GM21390 (cell line): ENCODE measurements around the gene KCNH6.
A peak's percentile ranks its signal among the peaks of the same experiment; 100 is the strongest.

Experiments
- ATAC-seq: cut with Tn5 transposase; IDR thresholded peaks from one replicate; pipeline ENCODE4 v1.9.1; 2021; ENCODE audit not compliant: unreplicated experiment

The KCNH6 gene

DNA sequence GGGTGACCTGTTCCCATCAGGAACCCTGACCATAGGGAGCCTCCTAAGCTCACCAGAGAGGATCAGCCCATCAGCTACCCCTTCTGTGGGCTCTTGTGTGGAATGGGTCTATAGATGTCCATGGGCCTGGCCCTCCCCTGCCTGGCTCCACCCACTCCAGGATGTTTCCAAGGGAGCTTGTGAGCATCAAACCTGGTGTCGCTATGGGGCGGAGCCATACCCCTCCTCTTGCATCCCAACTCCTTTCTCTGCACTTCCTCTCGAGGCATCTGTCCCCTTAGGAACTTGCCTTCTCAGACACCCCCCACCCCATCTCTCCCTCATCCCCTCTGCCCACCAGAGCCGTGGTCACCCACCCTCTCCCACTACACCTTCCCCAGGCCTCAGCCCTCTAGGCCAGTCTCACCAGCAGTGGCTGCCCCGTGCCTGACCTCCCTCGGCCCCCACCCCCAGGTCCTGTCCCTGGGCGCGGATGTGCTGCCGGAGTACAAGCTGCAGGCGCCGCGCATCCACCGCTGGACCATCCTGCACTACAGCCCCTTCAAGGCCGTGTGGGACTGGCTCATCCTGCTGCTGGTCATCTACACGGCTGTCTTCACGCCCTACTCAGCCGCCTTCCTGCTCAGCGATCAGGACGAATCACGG is 10.4 kb downstream of the KCNH6 start:
- ATAC-seq: no peak

DNA sequence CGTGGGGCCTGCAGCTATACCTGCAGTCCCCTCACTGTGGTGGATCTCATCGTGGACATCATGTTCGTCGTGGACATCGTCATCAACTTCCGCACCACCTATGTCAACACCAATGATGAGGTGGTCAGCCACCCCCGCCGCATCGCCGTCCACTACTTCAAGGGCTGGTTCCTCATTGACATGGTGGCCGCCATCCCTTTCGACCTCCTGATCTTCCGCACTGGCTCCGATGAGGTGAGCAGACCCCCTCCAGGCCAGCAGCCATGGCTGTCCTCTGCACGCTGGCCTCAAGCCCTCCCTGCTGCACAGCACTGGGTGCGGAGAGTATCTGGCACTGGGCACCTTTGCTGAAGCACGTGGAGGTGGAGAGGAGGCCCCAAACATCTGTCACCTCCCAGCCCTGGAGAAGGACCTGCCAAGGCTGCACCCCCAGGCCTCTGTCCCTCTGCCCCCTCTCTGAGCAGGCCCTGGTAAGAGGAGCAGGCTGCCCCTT is 11.0 kb downstream of the KCNH6 start:
- no peak for ATAC-seq

DNA sequence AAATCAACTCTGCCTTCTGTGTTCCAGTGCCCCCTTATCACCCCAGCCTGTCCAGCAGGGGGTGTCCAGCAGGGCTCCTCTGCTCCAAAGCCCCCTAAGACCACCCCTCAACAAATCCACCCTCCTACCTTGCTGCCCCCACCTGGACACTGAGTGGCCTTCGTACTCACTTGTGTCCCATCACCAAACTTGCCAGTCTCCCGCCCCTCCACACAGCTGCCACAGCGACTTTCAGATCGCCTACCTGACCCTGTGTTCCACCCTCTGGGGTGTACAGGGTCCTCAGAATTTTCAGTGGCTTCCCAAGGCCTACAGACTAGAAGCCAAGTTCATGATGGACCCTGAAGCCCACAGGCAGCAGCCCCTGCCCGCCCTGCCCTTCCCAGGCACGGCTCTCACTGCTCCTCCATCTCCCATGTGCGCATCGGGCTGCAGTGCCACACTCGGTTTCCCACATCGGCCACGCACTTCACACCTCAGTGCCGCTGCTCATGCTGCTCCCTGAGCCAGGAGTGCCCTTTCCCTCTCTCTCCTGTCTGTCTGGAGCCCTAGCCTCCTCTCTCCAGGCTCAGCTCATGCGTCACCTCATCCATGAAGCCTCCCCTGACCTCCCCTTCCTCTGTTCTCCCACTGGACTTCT is 11.8 kb downstream of the KCNH6 start:
- ATAC-seq: no peak

DNA sequence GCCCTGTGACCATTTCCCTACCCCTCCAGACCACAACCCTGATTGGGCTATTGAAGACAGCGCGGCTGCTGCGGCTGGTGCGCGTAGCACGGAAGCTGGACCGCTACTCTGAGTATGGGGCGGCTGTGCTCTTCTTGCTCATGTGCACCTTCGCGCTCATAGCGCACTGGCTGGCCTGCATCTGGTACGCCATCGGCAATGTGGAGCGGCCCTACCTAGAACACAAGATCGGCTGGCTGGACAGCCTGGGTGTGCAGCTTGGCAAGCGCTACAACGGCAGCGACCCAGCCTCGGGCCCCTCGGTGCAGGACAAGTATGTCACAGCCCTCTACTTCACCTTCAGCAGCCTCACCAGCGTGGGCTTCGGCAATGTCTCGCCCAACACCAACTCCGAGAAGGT is 12.5 kb downstream of the KCNH6 start:
- no peak for ATAC-seq

DNA sequence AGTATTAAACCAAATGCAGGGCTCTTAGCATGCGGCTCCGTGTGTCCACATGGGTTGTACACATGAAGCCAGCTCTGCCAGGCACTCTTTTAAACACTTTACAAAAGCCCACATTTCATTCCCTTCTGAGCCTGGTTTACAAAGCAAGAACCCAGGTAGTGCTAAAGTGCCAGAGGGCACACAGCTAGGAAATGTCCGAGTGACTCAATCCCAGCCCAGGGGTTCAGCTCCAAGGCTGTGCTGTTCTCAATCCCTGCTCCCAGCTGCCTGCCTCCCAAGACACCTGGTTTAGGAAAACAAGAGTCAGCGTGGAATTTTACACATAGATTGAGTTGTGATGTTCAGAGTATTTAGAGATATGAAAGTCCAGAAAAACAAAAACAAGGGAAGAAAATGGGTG is 13.8 kb downstream of the KCNH6 start:
- ATAC-seq: no peak

DNA sequence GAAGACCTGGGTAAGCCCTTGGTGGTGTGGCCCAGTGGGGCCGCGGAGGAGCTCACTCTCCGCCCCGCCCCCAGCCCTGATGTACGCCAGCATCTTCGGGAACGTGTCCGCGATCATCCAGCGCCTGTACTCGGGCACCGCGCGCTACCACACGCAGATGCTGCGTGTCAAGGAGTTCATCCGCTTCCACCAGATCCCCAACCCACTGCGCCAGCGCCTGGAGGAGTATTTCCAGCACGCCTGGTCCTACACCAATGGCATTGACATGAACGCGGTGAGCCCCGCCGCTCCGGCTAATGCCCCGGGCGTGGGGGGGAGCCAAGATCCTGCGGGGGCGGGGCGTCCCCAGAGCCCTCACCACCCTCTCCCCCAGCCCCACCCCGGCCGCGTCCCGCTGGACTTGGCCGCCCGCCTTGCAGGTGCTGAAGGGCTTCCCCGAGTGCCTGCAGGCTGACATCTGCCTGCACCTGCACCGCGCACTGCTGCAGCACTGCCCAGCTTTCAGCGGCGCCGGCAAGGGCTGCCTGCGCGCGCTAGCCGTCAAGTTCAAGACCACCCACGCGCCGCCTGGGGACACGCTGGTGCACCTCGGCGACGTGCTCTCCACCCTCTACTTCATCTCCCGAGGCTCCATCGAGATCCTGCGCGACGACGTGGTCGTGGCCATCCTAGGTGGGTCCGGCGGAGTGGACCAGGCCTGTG is 15.0 kb downstream of the KCNH6 start:
- no peak for ATAC-seq

DNA sequence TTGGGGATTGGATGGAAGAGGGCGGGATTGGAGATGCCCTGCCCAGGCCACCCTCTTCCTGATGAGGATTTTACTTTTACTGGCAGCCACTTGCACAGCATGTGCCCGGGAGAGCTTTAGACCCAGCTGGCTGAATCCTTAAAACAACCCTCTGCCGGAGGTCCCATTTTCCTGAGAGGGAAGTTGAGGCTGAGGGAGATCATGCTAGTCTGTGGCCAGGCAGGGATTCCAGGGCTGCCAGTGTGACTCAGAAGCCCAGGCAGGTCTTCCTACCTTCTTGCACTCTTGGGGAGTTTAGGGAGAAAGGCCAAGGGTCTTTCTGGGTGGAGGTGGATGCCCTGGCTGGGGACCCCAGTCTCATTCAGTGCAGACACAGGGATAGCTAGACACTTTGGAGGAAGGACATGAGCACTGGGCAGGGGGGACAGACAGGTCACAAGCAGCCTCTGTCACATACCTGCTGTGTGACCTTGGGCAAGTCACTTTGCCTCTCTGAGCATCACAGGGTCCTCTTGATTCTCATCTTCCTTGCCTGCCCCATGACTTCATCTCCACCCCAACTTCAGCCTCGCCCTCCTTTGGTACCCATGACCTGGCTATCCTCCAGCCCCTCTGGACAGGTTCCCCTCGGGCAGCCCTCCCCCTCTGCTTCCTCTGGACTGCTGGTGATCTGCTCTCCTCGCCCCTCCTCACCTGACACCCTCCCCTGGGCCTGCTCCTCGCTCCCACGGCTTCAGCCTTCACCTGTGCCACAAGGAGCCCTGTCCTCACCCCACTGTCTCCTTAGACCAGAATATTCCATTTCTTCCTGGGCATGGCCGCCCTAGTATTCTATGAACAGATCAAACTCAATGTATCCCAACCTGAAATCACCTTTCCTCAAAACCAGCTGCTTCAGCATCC is 15.8 kb downstream of the KCNH6 start:
- no peak for ATAC-seq

DNA sequence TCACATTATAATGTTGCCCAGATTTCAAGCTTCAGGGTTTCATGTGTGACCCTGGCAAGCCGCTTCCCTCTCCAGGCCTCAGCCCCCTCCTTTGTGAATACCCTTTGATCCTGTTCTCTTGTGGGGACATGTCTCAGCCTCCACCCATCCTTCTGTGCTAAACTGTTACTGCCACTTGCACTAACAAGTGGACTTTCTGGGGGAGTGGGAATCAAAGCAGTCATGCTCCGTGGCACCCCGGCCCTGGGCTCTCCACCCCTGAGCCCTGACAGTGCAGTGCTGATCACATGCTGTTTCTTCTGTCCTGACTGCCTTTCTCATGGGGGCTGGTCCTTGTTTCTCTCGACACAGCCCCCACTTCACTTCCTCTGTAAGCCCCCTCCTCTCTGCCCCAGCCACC is 17.4 kb downstream of the KCNH6 start:
- no peak for ATAC-seq

DNA sequence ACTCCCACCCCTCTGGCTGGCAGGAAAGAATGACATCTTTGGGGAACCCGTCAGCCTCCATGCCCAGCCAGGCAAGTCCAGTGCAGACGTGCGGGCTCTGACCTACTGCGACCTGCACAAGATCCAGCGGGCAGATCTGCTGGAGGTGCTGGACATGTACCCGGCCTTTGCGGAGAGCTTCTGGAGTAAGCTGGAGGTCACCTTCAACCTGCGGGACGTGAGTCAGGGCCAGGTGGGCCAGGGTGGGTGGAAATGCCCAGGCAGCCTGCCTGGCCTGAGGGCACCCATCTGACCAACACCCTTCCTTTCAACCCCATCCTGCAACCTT is 19.0 kb downstream of the KCNH6 start:
- no peak for ATAC-seq

DNA sequence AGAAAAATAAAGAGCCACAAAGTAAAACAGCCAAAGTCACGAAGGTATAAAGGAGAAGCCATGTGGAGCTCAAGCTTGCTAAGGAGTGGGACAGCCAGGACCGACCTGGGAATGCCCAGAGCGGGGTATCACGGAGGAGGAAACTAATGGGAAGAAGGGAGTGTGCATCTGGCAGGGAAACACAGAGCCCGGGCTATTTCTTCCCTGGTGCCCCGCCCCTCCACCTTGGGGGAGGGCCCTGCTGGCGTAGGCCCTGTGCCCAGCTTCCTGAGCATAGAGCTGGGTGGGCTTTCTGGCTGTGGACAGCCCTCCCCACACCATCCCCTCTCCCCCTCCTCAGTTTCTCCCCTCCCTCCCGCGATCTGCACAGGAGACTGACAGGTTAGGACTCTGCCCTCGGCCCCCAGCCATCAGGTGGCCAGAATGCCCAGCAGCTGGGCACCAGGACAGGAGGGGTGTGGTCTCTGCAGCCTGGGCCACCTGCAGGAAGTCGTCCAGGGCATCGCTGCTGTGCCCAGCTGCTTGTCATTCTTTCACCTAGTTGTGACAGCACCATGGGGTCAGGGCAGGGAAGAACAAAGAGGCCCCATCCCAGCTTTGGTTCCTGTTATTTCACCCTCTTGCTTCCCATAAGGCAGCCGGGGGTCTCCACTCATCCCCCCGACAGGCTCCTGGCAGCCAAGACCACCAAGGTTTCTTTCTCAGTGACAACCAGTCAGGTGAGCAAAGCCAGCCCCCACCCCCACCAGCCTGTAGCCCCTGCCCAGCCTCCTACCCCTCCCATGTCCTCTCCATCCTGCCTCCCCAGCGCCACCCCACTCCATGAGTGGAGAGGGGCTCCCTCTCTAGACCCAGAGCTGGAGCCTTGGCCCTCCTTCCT is 20.0 kb downstream of the KCNH6 start:
- ATAC-seq: no peak

DNA sequence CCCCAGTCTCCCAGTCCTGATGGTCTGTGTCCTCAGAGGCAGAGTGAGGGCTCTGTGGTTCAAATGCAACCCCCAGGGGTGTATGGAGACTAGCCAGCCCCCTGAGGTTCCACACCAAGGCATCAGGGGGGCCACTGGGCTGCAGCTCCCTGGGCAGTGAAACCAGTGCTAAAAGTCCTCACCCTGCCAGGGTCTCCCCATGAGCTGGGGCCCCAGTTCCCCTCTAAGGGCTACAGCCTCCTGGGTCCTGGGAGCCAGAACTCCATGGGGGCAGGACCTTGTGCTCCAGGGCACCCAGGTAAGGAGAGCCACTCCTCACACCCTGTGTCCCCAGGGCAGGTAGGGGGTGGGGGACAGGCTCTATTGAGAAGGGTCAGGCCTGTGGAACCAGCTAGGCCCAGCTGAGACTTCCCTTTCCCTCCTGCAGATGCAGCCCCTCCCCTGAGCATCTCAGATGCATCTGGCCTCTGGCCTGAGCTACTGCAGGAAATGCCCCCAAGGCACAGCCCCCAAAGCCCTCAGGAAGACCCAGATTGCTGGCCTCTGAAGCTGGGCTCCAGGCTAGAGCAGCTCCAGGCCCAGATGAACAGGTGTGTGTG is 20.8 kb downstream of the KCNH6 start:
- no peak for ATAC-seq

DNA sequence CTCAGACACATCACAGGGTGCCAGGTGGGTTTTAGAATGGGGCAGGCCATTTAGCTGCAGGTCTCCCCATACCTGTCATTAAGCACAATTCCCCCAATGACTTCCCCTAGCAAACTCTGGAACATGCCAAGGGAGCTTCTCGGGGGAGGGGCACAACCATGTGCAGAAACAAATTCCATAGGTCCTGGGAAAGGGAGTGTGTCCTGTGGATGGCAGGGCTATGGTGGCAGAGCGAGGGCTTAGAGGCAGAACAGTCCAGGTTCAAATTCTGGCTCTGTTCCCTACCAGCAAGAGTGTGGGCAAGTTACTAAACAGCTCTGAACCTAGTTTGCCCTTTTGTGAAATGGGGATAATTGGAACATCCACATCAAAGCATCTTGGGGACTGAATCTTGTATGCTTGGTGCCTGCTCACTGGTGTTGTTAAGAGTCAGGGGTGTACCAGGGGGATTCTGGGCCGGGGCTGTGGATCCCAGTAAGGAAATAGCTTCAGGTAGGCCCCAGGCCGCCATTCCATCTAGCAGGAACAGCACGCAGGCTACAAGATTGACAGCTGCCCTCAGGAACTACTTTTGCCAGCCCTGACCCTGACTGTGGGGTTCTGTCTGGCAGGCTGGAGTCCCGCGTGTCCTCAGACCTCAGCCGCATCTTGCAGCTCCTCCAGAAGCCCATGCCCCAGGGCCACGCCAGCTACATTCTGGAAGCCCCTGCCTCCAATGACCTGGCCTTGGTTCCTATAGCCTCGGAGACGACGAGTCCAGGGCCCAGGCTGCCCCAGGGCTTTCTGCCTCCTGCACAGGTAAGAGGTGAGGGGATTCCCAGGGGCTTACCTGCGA is 21.5 kb downstream of the KCNH6 start:
- no peak for ATAC-seq

DNA sequence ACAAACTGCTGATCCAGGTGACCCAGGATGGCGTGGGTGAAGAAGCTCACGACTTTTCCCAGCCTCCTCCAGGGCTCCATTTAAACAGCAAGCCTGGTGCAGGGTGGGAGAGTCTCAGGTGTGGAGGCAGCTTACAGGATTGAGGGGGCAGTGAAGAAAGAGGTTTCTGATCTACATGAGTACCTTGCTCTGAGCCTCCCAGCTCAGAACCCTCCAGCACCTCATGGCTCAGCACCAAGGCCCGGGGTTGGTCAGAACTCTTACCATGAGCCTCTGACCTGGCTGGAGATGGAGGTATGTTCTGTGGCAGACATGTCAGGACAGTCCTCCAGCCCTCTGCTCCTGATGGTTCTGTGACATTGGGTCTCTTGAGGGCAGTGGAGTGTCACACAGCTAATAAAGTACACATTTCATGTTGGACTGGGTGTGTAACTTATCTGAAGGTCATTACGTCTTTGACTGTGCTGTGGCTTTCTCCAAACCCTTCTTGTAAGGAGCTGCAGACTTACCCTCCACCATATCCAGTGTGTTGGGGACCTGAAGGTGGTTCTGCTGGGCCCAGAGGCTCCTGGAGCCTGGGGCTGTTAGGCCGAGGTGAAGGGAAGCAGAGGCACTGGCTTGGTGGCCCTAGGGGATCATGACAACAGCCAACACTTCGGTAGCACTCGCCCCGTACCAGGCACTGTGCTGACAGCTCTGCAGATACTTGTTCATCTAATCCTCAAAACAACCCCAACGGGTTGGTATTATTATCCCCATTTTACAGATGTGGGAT is 23.3 kb downstream of the KCNH6 start:
- no peak for ATAC-seq

DNA sequence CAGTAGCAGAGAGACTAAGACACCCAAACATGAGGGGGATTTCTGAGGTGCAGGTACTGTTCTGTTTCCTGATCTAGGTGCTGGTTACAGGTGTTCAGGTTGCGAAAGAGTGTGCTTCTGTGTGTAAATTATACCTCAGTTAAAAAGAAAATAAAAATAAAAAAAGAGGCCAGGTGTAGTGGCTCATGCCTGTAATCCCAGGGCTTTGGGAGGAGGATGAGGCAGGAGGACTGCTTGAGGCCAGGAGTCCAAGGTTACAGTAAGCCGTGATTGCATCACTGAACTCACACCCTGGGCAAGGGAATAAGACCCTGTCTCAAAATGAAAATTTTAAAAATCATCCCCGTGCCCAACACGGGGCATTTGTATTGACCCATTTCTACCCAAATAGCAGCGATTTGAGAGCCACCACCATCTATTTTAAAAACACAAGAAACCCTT is 23.9 kb downstream of the KCNH6 start:
- ATAC-seq: no peak

DNA sequence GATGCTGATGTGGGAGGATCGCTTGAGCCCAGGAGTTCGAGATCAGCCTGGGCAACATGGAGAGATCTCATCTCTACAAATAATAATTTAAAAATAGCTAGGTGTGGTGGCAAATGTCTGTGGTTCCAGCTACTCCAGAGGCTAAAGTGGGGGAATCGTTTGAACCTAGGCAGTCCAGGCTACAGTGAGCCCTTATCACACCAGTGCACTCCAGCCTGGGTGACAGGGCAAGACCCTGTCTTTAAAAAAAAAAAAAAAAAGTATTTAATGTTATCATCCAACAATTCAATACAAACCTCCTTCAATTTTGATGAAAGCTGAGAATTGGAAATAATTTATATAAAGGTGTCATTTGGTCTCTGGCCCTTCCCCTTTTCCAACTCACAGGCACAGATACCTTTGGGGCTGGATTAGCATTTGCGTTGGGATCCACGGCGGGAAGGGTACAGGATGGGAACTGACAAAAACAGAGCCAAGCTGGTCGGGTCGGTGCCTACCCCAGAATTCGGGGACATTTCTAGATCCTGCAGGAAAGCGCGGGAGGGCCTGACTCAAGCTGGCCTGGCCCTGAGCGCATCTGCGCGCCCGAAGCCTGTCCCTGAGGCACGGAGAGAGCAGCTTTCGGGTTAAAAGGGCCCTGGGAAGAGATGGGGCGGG is 26.3 kb downstream of the KCNH6 start:
- ATAC-seq: peak; percentile 21

DNA sequence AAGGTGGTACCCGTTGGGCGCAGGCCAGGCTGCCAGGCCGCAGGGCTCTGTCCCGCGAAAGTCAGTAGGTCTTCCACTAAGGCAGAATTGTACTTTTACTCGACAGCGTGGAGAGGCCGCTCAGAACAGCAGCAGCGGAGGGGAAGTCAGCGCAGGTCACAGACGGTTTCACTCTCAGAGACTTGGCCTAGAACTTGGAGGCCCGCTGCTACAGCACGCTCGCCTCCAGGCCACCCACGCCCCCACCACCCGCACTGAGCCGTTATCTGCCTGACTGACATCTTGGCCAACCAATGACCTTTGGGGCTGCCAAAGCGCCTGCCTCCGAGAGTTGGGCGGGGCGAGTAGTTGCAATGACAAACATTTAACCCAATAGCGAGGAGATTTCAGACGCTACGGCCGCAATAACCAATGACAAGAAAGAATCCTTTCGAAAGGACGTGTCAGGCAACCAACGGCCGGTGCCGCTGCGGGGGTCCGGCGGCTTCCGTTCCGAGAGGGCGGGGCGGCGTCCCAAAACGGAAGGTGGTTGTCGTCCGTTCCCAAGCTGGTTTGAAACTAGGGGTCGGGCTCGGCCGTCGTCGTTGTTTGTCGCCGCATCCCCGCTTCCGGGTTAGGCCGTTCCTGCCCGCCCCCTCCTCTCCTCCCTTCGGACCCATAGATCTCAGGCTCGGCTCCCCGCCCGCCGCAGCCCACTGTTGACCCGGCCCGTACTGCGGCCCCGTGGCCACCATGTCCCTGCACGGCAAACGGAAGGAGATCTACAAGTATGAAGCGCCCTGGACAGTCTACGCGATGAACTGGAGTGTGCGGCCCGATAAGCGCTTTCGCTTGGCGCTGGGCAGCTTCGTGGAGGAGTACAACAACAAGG is 27.0 kb downstream of the KCNH6 start, which contains the start of gene DCAF7:
Gene DCAF7, plus strand, starts transcription at position 532 of the 871 bp plus-strand sequence. Its CDS starts 201 bp downstream, at position 733.
- peak; percentile 94 for ATAC-seq
